Ascending aorta (tissue), 2 donors: ENCODE measurements around the gene TTLL11. TPM values are rescaled to one million over a fixed set of nuclear protein-coding genes. Genes with fewer than 3 reads are reported as not detected.

ENCODE experiments used
- DNase-seq, 2 donors: peaks; one replicate each; pipeline ENCODE4 v3.0.0-alpha.2; 2019; ENCODE audit warnings: low spot score in 2 of 2
- H3K27ac ChIP-seq, 2 donors: fragments of 200-600 bp; sonication (generic); one replicate each; pipeline ENCODE4 v1.5.1; 2016 to 2017; ENCODE audit warnings: mild to moderate bottlenecking in 1 of 2
- H3K27me3 ChIP-seq: fragments of 200-600 bp; sonication (generic); one replicate; pipeline ENCODE4 v1.5.1; 2017
- H3K36me3 ChIP-seq, 2 donors: fragments of 200-600 bp; sonication (generic); one replicate each; pipeline ENCODE4 v1.5.1; 2016
- H3K4me1 ChIP-seq, 2 donors: fragments of 200-600 bp; sonication (generic); one replicate each; pipeline ENCODE4 v1.5.1; 2016 to 2017; ENCODE audit warnings: mild to moderate bottlenecking in 1 of 2
- H3K4me3 ChIP-seq, 2 donors: fragments of 200-600 bp; sonication (generic); one replicate each; pipeline ENCODE4 v1.5.1; 2016 to 2017; ENCODE audit warnings: mild to moderate bottlenecking in 1 of 2
- H3K9me3 ChIP-seq, 2 donors: fragments of 200-600 bp; sonication (generic); one replicate each; pipeline ENCODE4 v1.5.1; 2016
- CTCF ChIP-seq, 3 experiments: fragments of 200-600 bp in 2 of 3; fragments of 450-650 bp in 1 of 3; sonication (generic) in 2 of 3; IDR thresholded peaks; one replicate each; pipeline ENCODE4 v1.5.1; 2016 to 2019; ENCODE audit warnings: antibody characterized with exemption in 3 of 3, mild to moderate bottlenecking in 1 of 3, moderate library complexity in 1 of 3
- intact Hi-C: fragments of 100-400 bp; cut with DNase I; formaldehyde crosslinking; loops from one replicate; pipeline ENCODE4 v1.15.1; 2023
- total RNA-seq: library from RNA; depleted of rRNA; stranded (reverse); fragments of >200 nt; gene quantifications from one replicate; pipeline ENCODE4 v1.1.0, GENCODE V29; 2016

Gene TTLL11
- total RNA-seq, 1 donor from 2014 or later: 18.5 TPM

DNA sequence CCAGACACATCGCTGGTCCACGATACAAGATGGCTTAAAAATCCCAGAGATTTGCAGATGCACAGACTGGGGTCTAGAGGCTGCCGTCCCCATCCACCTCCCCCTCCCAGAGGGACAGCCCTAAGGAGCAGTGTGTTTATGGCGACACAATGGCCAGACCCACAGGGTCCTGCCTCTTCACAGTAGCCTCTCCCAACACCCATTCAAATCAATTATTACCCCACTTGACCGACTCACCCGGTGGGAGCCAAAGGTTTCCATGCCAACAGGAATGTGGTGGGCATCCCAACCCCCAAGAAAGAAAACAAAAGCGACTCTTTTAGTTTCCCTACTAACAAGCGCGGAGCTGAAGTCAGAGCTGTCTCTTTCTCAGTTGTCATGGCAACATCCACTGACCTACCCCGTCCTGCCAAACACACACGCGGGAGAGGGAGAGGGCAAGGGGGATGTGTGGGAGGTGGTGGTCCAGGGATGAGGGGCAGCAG, 209.0 kb downstream of the TTLL11 start:
- no peaks in the 10 kb centered on the region for H3K4me1 ChIP-seq
- no peaks in the 10 kb centered on the region for H3K27me3 ChIP-seq
- intact Hi-C loops: no loop called here
- H3K4me3 ChIP-seq: no peak overlapping the region
- H3K36me3 ChIP-seq: no peaks in the 10 kb centered on the region
- TF ChIP-seq CTCF (IDR thresholded peaks at IDR 0.05): no peak
- no peaks in the 10 kb centered on the region for H3K9me3 ChIP-seq
- no peak overlapping the region for H3K27ac ChIP-seq
- DNase-seq: no peak

GRCh38 chr9:121883281-121884056, 209.6 kb downstream of the TTLL11 start:
- no peak for TF ChIP-seq CTCF (IDR thresholded peaks at IDR 0.05)

DNA sequence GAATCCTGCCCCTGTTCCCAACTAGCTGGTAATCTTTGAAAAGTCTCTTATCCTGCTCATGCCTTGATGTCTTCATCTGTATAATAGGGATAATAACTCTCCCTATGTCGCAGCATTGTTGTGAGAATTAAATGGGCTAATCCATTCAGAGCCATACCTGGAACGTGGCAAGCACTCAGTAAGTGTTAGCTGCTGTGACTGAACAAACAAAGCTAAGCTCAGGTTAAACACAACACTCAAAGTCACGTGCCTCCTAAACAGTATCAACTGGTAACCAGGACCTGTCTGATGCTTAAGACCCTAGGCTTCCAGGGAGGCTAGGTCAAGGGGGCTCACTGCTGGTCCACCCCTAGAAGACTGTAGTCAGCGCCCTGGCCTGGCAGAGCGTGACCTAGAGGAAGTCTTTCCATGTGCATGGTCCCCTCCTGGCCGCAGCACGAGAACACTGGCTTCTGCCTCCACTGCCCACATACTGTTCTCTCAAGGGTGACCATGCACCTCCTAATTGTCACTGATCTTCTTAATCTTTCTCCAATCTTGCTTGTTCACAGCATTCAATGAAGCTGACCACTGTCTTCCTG, 211.1 kb downstream of the TTLL11 start:
- H3K4me3 ChIP-seq: no peak overlapping the region
- DNase-seq: no peak
- H3K27ac ChIP-seq: no peak overlapping the region
- intact Hi-C loops: no loop called here
- TF ChIP-seq CTCF (IDR thresholded peaks at IDR 0.05): no peak
- peaks cover 0 to under 1% of the 10 kb centered on the region in 2 donors for H3K4me1 ChIP-seq
- H3K27me3 ChIP-seq: no peaks in the 10 kb centered on the region
- no peaks in the 10 kb centered on the region for H3K36me3 ChIP-seq
- no peaks in the 10 kb centered on the region for H3K9me3 ChIP-seq

More at GRCh38 chr9:121883281-121884056, 209.6 kb downstream of the TTLL11 start:
- Histone ChIP-seq H3K4me3 (no peak overlapping the region), H3K9me3 (no peaks in the 10 kb centered on the region), H3K27me3 (no peaks in the 10 kb centered on the region), H3K36me3 (no peaks in the 10 kb centered on the region), H3K4me1 (no peaks in the 10 kb centered on the region), H3K27ac (no peak overlapping the region)
- no peak for DNase-seq
- intact Hi-C loops: no loop called here

- no peak for DNase-seq
- Histone ChIP-seq H3K36me3 (no peaks in the 10 kb centered on the region), H3K4me3 (no peak overlapping the region), H3K27me3 (no peaks in the 10 kb centered on the region), H3K9me3 (no peaks in the 10 kb centered on the region), H3K27ac (no peak overlapping the region), H3K4me1 (peaks cover 0 to 8% of the 10 kb centered on the region in 2 donors)
- intact Hi-C loops: no loop called here
- no peak for TF ChIP-seq CTCF (IDR thresholded peaks at IDR 0.05)
These were observed 212.7 kb downstream of the TTLL11 start for GRCh38 chr9:121880343-121880898.

GRCh38 chr9:121878271-121878822, 214.8 kb downstream of the TTLL11 start:
- Histone ChIP-seq H3K27me3 (no peaks in the 10 kb centered on the region), H3K9me3 (no peaks in the 10 kb centered on the region), H3K4me1 (peaks cover 0 to 8% of the 10 kb centered on the region in 2 donors), H3K4me3 (no peak overlapping the region), H3K36me3 (no peaks in the 10 kb centered on the region), H3K27ac (no peak overlapping the region)
- TF ChIP-seq CTCF (IDR thresholded peaks at IDR 0.05): no peak
- no peak for DNase-seq
- intact Hi-C loops: no loop called here
